ENCODE results near the gene LYSMD2.
A peak's percentile ranks its signal among the peaks of the same experiment; 100 is the strongest.

Gene LYSMD2

DNA sequence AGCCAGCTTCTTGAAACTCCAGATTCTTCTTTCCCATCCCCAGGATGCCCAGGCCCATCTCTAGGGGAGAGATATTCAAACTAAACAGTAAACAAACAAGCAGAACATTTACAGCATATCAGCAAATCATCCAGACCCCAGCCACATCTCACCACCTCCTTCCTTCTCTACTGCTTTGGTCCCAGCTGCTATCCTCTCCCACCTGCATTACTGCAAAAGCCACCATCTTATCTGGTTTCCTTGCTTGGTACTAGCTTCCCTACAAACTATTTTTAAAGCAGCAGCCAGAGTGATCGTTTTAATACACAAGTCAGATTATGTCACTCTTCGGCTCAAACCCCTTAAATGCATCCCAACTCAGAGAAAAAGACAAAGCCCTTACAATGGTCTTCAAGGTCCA is 4.8 kb downstream of the LYSMD2 start:
- peaks cover 16% of the 10 kb centered on the region for H3K4me1 ChIP-seq (ENCODE audit: insufficient read depth, poor library complexity, severe bottlenecking)
- no peak overlapping the region for H3K4me3 ChIP-seq (ENCODE audit: severe bottlenecking)
- TF ChIP-seq, protein P1, sequence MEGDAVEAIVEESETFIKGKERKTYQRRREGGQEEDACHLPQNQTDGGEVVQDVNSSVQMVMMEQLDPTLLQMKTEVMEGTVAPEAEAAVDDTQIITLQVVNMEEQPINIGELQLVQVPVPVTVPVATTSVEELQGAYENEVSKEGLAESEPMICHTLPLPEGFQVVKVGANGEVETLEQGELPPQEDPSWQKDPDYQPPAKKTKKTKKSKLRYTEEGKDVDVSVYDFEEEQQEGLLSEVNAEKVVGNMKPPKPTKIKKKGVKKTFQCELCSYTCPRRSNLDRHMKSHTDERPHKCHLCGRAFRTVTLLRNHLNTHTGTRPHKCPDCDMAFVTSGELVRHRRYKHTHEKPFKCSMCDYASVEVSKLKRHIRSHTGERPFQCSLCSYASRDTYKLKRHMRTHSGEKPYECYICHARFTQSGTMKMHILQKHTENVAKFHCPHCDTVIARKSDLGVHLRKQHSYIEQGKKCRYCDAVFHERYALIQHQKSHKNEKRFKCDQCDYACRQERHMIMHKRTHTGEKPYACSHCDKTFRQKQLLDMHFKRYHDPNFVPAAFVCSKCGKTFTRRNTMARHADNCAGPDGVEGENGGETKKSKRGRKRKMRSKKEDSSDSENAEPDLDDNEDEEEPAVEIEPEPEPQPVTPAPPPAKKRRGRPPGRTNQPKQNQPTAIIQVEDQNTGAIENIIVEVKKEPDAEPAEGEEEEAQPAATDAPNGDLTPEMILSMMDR (IDR thresholded peaks at IDR 0.05; ENCODE audit: poor library complexity, severe bottlenecking), result no peak
- no peak for ATAC-seq (ENCODE audit: low read depth)
- no peaks in the 10 kb centered on the region for H3K27me3 ChIP-seq (ENCODE audit: insufficient read depth, poor library complexity, severe bottlenecking)
- H3K27ac ChIP-seq (ENCODE audit: poor library complexity, severe bottlenecking), result no peak overlapping the region
- H3K36me3 ChIP-seq (ENCODE audit: low read depth), result no peaks in the 10 kb centered on the region
- no peak for DNase-seq (ENCODE audit: low spot score)
- no peaks in the 10 kb centered on the region for H3K9me3 ChIP-seq (ENCODE audit: severe bottlenecking)

DNA sequence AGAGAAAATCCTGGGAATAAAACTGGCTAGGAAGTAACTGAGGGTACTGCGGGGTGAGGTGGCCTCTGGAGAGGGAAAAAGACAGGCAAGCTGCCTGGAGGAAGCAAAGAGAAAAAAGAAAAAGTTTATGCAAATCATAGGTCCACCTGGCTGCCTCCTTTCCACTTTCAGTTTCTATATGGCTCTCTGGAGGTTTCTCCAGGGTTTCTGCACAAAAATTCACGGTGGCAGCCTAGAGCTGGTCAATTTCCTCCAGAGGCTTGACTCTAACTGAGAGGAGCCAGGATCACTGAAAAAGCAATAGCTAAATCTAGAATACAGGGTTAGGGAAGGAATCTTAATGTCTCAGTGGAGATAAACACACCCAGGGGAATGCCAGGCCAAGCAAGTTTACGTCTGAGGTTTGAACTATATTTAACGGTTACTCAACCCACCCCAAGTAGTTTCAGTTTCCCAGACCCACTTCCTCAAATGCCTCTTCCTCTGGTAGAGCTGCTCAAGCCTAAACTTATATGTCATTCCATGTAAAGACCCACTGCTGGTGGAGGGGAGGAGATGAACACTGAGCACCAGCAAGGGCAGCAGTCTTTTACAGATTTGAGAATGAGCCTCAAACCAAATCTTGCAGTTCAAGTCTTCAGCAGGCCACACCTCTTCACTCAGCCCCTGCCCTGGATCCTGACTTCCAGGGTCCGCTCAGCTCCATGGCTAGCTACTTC is 5.7 kb downstream of the LYSMD2 start:
- peak; percentile 57 for ATAC-seq (ENCODE audit: low read depth)
- no peaks in the 10 kb centered on the region for H3K27me3 ChIP-seq (ENCODE audit: insufficient read depth, poor library complexity, severe bottlenecking)
- no peaks in the 10 kb centered on the region for H3K9me3 ChIP-seq (ENCODE audit: severe bottlenecking)
- H3K27ac ChIP-seq (ENCODE audit: poor library complexity, severe bottlenecking), result peak overlapping the region; percentile 7
- H3K4me3 ChIP-seq (ENCODE audit: severe bottlenecking), result peak overlapping the region; percentile 19
- TF ChIP-seq, protein P1 (IDR thresholded peaks at IDR 0.05; ENCODE audit: poor library complexity, severe bottlenecking), result no peak
- H3K36me3 ChIP-seq (ENCODE audit: low read depth), result no peaks in the 10 kb centered on the region
- H3K4me1 ChIP-seq (ENCODE audit: insufficient read depth, poor library complexity, severe bottlenecking), result peaks cover 18% of the 10 kb centered on the region
- no peak for DNase-seq (ENCODE audit: low spot score)

DNA sequence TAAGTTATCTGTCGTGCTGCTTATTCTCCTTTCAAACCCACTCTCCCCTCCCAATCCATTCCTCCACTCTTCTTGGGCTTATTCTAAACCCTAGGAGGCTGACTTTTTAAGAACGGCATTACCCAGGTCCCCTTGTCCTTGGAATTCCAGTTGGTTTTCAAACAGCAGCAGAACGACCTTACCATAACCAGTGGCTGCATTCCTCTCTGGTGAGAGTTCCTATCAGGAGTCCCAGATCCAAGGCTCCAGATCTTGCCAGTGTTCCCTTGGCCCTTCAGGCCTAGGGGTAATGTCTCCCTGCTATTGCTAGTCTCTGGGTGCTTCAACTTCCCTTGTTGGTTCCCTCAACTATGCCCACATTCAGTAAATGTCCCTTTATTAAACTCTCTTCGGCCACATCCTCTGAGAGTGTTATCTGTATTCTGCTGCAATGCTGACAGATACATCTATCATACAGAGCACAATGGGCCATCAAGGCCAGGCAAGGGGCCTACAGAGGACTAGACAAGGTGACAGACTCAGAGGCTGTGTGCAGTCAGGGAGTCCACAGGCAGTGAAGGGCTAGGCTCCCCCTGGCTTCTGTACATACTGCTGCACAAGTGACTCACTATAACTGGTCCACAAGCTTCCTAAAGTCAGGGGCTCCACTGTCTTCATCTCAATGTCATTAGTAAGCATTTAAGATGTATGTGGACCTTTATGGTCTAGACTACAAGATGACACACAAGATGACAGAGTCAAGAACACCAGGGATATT is 10.1 kb downstream of the LYSMD2 start:
- Histone ChIP-seq H3K27me3 (ENCODE audit: insufficient read depth, poor library complexity, severe bottlenecking) (no peaks in the 10 kb centered on the region), H3K9me3 (ENCODE audit: severe bottlenecking) (no peaks in the 10 kb centered on the region), H3K36me3 (ENCODE audit: low read depth) (peaks cover 9% of the 10 kb centered on the region; the same call in 1 of the 2 replicates), H3K4me1 (ENCODE audit: insufficient read depth, poor library complexity, severe bottlenecking) (peaks cover 22% of the 10 kb centered on the region), H3K27ac (ENCODE audit: poor library complexity, severe bottlenecking) (no peak overlapping the region), H3K4me3 (ENCODE audit: severe bottlenecking) (no peak overlapping the region)
- peak; percentile 11; the same call in 1 of the 3 replicates for ATAC-seq (ENCODE audit: low read depth)
- TF ChIP-seq, protein P1 (IDR thresholded peaks at IDR 0.05; ENCODE audit: poor library complexity, severe bottlenecking), result no peak
- DNase-seq (ENCODE audit: low spot score), result no peak

DNA sequence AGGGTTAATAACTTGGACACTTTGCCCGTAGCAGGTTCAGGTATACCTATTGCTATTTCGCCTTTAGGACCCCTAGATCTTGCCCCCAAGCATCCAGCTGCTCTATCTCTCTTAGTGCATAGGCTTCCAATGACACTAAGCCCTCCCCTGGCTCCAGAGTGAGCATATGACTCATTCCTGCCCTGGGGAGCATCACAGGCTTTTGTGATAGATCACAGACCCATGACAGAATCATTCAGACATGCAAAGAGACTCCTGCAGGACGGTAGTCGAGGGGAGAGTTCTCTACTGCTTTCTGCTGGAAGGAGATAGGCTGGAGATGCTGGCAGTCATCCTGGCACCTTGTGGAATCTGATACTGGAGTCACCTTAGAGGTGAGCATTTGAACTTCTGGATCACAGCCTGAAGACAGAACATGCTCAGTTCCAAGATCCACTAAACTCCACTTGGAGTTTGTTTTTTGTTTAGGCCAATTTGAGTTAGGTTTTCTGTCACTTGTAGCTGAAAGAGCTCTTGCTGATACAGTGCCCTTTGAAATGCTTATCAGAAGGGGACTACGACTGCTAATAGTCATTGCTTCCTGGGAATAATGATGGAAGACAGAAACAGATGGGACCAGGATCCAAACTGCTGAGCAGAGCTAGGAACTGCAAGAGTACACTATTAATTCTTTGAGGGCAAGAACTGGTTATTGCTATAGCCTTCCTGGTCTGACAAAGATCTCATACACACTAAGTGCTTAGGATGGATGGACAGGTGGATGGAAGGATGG is 11.0 kb downstream of the LYSMD2 start:
- TF ChIP-seq, protein P1 (IDR thresholded peaks at IDR 0.05; ENCODE audit: poor library complexity, severe bottlenecking), result no peak
- DNase-seq (ENCODE audit: low spot score) (peak; percentile 93), ATAC-seq (ENCODE audit: low read depth) (peak; percentile 99)
- Histone ChIP-seq H3K27me3 (ENCODE audit: insufficient read depth, poor library complexity, severe bottlenecking) (no peaks in the 10 kb centered on the region), H3K4me3 (ENCODE audit: severe bottlenecking) (no peak overlapping the region), H3K27ac (ENCODE audit: poor library complexity, severe bottlenecking) (no peak overlapping the region), H3K4me1 (ENCODE audit: insufficient read depth, poor library complexity, severe bottlenecking) (peaks cover 18% of the 10 kb centered on the region), H3K9me3 (ENCODE audit: severe bottlenecking) (no peaks in the 10 kb centered on the region), H3K36me3 (ENCODE audit: low read depth) (peaks cover 12% of the 10 kb centered on the region; the same call in 1 of the 2 replicates)

Measured in RWPE2 (cell line).